Body of pancreas (tissue), 4 donors: Measurements from ENCODE around the gene RPS18.

Experiments used
- CTCF ChIP-seq, 7 experiments: fragments of 450-650 bp in 4 of 7; fragments of 200-600 bp in 3 of 7; sonication (generic) in 3 of 7; IDR thresholded peaks; one replicate each; pipeline ENCODE4 v1.5.1; 2016 to 2019; ENCODE audit warnings: antibody characterized with exemption in 7 of 7
- POLR2A ChIP-seq, 3 donors: fragments of 450-650 bp; IDR thresholded peaks; one replicate each; pipeline ENCODE4 v1.6.1; 2016; ENCODE audit warnings: antibody characterized with exemption in 3 of 3, mild to moderate bottlenecking in 2 of 3

GRCh38 chr6:33312361-33313104 is 40.7 kb downstream of the RPS18 start:
- peak in 1 of 7 experiments; percentile 7 for TF ChIP-seq CTCF (IDR thresholded peaks at IDR 0.05)
- peak in 1 of 3 donors; percentile 11 for TF ChIP-seq POLR2A (IDR thresholded peaks at IDR 0.05)
